Epithelial cell of esophagus (primary cell): Measurements from ENCODE around the gene KCNG4.

Source experiments
- DNase-seq: peaks from one replicate; pipeline ENCODE4 v3.0.0; 2010; ENCODE audit warnings: low read depth
- H3K4me3 ChIP-seq: 2 replicates; pipeline ENCODE4 v1.5.1; 2011; ENCODE audit warnings: mild to moderate bottlenecking, low read length, control low read depth
- CTCF ChIP-seq: IDR thresholded peaks from 2 replicates; pipeline ENCODE4 v1.5.1; 2011; ENCODE audit warnings: low read depth, mild to moderate bottlenecking, low read length, control low read depth, inconsistent platforms; ENCODE audit not compliant: insufficient read depth; ENCODE audit errors: missing control alignments

The KCNG4 gene

DNA sequence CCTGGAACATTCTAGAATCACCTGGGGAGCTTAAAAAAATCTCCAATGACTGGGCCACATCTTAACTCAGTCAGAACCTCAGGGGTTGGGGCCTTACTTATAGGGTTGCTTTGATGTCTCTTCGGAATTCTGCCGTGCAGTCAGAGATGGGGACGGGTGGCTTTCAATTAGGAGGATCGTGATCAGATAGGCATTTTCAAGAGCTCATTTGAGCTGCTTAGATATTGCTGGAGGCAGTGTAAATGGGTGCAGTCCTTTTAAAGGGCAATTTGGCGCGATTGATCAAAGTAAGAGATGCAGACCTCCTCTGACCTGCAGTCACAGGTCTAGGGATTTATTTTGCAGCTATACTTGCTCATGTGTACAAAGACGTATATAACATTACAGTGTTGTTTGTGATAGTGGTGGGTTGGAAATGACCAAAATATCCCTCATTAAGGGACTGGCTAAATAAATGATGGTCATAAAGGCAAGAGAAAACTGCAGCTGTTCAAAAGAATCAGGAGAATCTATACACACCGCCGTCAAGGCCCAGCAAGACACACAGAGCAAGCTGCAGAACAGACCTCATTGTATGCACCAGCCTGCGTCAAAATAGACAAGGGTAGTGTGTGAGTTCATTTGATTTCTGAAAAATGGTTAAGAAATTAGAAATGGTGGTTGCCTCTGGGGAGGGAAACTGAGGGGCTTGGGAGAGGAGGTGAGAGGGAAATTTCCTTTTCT lies 6.3 kb upstream of the KCNG4 start:
- H3K4me3 ChIP-seq = no peak overlapping the region
- no peak for DNase-seq
- no peak for TF ChIP-seq CTCF

GRCh38 chr16:84244728-84245127 lies 4.9 kb upstream of the KCNG4 start:
- no peak for TF ChIP-seq CTCF
- no peak overlapping the region for H3K4me3 ChIP-seq
- no peak for DNase-seq

DNA sequence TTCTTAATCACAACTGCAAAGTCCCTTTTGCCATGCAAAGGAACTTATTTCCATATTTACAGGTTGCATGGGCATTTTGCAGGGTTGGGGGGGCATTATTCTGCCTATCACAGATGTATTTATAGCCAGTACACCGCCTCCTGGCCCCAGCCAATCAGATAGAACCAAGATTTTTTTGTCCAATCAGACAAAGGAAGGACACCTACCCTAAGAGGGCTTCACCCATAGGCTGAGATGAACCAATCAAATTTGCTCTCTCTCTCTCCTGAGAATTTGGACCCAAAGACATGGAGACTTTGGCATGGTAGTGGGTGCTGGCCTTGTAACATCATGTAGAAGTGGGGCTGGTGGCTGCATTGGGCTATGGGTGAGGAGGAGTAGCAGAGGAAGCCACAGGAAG lies 3.9 kb upstream of the KCNG4 start:
- H3K4me3 ChIP-seq = no peak overlapping the region
- TF ChIP-seq CTCF = no peak
- DNase-seq = no peak

- no peak for TF ChIP-seq CTCF
- no peak for DNase-seq
Observed at GRCh38 chr16:84242839-84243238, 3.0 kb upstream of the KCNG4 start.

DNA sequence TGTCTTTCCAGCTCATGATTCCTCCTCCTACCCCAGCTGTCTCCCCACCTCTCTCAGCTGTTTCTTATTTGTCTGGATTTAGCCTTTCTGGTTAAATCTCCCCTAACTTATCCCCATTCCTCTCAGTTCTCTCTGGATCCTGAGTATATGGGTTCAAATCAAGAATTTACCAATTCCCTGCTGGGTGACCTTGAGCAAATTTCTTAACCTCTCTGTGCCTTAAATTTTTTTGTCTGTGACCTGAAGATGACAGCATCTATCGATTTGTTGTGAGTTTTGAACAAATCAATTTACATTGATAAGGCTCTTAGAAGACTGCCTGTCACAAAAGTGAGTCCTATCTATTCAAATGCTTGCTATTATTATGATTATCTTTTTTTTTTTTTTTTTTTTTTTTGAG lies 2.0 kb upstream of the KCNG4 start:
- no peak for TF ChIP-seq CTCF
- no peak for DNase-seq
- H3K4me3 ChIP-seq = no peak overlapping the region

More at GRCh38 chr16:84242839-84243238, 3.0 kb upstream of the KCNG4 start:
- no peak overlapping the region for H3K4me3 ChIP-seq

DNA sequence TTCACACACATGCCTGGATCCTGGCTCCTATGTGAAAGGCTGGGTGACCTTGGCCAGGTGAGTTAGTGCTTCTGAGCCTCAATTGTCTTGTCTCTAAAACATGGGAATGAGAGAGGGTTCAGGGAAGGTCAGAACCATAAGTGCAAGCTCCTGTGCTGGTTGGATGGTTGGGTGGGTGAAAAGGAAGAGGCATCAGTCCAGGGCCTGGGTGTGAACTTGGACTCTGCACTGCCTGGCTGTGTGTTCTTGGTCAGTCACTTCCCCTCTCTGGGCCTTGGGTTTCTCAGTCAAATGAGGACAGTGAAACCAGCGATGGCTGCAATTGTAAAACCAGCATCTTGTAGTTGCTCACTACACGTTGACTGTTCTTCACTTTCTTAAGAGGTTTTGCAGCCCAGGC lies 643 bp upstream of the KCNG4 start:
- DNase-seq = no peak
- TF ChIP-seq CTCF = no peak
- no peak overlapping the region for H3K4me3 ChIP-seq

- TF ChIP-seq CTCF = no peak
- DNase-seq = no peak
- H3K4me3 ChIP-seq = no peak overlapping the region
Observed at GRCh38 chr16:84239141-84239769, 557 bp downstream of the KCNG4 start.
